ENCODE data around the gene CAMSAP2. TPM values are rescaled to one million over a fixed set of nuclear protein-coding genes. Genes with fewer than 3 reads are reported as not detected.

The CAMSAP2 gene
- total RNA-seq, 1 experiment from 2014 or later: 49.7 TPM

Other genes starting within 250 kb of the CAMSAP2 start
- gene KIF14, start 118.1 kb upstream of the CAMSAP2 start, total RNA-seq (2014; rRNA removed; shearing (Covaris generic)): 29.4 and 34.3 TPM in 2 replicates
- gene DDX59, start 69.0 kb upstream of the CAMSAP2 start, total RNA-seq (2014; rRNA removed; shearing (Covaris generic)): 46.0 and 54.2 TPM in 2 replicates
- not detected in 2 replicates for gene GPR25, start 134.1 kb downstream of the CAMSAP2 start, total RNA-seq (2014; rRNA removed; shearing (Covaris generic))
- 0.10 and 1.2 TPM in 2 replicates for gene INAVA, start 156.0 kb downstream of the CAMSAP2 start, total RNA-seq (2014; rRNA removed; shearing (Covaris generic))

All from NCI-H460 (cell line).